ENCODE results near the gene ANKH.

GRCh38 chr5:14678773-14679334 lies 192.7 kb downstream of the ANKH start:
- no peak for TF ChIP-seq GATA2 (IDR thresholded peaks at IDR 0.05; ENCODE audit: low read depth, low read length)
- TF ChIP-seq GATA3 (IDR thresholded peaks at IDR 0.05; ENCODE audit: low read depth, low read length) = no peak
